ENCODE data around the gene AGXT2. TPM values are rescaled to one million over a fixed set of nuclear protein-coding genes. Genes with fewer than 3 reads are reported as not detected.
"Not testable (repeated sequence)": the region's sequence is repeated elsewhere in the genome, so short reads cannot be mapped to it uniquely, and the experiment has no call there.

The AGXT2 gene
- polyA plus RNA-seq, 1 experiment, result not detected

DNA sequence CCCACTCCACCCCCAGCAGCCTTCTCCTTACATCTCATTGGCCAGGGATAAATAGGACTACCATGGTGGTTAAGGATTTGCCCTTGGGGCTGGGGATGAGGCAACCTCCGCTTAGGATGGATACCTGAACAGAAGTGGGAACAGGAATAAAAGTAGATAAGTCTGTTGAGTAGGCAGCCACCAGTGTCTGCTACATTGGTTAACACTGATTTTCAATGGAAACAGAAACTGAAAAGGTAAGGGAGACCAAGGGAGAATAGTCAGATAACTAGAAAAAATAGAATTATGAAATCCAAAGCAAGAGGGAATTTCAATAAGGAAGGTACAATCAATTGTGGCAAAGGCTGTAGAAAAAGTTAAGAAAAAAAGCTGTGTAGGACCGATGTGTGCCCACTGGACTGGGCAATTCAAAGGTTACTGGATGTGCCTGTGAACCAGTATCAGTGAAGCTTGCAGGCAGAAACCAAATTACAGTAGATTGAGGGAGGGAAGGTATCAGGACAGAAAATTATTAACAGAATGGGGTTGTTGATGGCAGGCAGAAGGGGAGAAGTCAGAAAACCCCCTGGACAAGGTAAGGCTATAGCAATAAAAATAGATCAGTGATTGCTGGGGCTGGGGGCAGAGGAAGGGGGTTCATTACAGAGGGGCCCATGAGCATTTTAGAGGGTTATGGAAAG lies 69.7 kb downstream of the AGXT2 start:
- TF ChIP-seq CTCF (IDR thresholded peaks at IDR 0.05; ENCODE audit: insufficient read depth, low read depth, low read length), result no peak
- POLR2A ChIA-PET, result no interaction called here
- Histone ChIP-seq H3K4me3 (ENCODE audit: low read depth, low read length) (no peak overlapping the region), H3K27me3 (ENCODE audit: control insufficient read depth, insufficient read depth, low read length) (peaks cover 3% of the 10 kb centered on the region), H3K36me3 (ENCODE audit: control insufficient read depth, insufficient read depth, low read length) (no peaks in the 10 kb centered on the region)
- CTCF ChIA-PET, result interaction anchor here (0.8 kb wide), 1 partner anchor 25 kb away, joined by 3 read pairs; no protein-coding TSS in a partner anchor
- no peak for DNase-seq (ENCODE audit: low read depth)

DNA sequence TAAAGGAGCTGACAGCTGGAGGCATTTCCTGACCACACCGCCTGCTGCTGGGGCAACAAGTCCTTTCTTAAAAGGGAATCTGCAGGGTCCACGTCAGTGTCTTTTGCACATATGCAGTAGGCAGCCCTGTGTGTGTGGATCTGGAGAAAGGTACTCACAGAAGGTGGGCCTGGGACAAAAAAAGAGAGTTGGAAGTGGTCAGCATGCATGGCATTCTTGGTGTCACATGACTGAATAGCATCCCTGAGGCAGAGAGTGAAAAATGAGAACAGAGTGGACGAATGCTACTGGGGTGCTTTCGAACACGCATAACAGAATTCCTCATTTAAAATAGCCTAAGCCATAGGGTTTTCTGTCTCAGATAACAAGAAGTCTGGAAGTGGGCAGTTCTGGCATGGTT lies 71.4 kb downstream of the AGXT2 start:
- ChIA-PET CTCF (interaction anchor here (1.0 kb wide), 2 partner anchors 19 to 27 kb away, joined by 3 read pairs; no protein-coding TSS in a partner anchor), POLR2A (no interaction called here)
- no peak for TF ChIP-seq CTCF (IDR thresholded peaks at IDR 0.05; ENCODE audit: insufficient read depth, low read depth, low read length)
- no peak overlapping the region for H3K4me3 ChIP-seq (ENCODE audit: low read depth, low read length)
- H3K27me3 ChIP-seq (ENCODE audit: control insufficient read depth, insufficient read depth, low read length), result peaks cover 3% of the 10 kb centered on the region
- H3K36me3 ChIP-seq (ENCODE audit: control insufficient read depth, insufficient read depth, low read length), result no peaks in the 10 kb centered on the region
- DNase-seq (ENCODE audit: low read depth), result no peak

GRCh38 chr5:34971655-34972054 lies 76.1 kb downstream of the AGXT2 start:
- CTCF ChIA-PET, result interaction anchor here (0.7 to 1.5 kb wide), 2 partner anchors 13 to 38 kb away, joined by 3 to 6 read pairs; no protein-coding TSS in a partner anchor
- H3K36me3 ChIP-seq (ENCODE audit: control insufficient read depth, insufficient read depth, low read length); POLR2A ChIA-PET; DNase-seq (ENCODE audit: low read depth); H3K4me3 ChIP-seq (ENCODE audit: low read depth, low read length); H3K27me3 ChIP-seq (ENCODE audit: control insufficient read depth, insufficient read depth, low read length): not testable (repeated sequence)

GRCh38 chr5:34970552-34970951 lies 77.2 kb downstream of the AGXT2 start:
- no peak for TF ChIP-seq CTCF (IDR thresholded peaks at IDR 0.05; ENCODE audit: insufficient read depth, low read depth, low read length)
- Histone ChIP-seq H3K36me3 (ENCODE audit: control insufficient read depth, insufficient read depth, low read length) (no peaks in the 10 kb centered on the region), H3K27me3 (ENCODE audit: control insufficient read depth, insufficient read depth, low read length) (no peaks in the 10 kb centered on the region), H3K4me3 (ENCODE audit: low read depth, low read length) (no peak overlapping the region)
- CTCF ChIA-PET, result interaction anchor here (1.5 kb wide), 1 partner anchor 12 kb away, joined by 6 read pairs; no protein-coding TSS in a partner anchor
- DNase-seq (ENCODE audit: low read depth), result no peak
- POLR2A ChIA-PET, result no interaction called here

- DNase-seq (ENCODE audit: low read depth), result no peak
- Histone ChIP-seq H3K36me3 (ENCODE audit: control insufficient read depth, insufficient read depth, low read length) (no peaks in the 10 kb centered on the region), H3K4me3 (ENCODE audit: low read depth, low read length) (no peak overlapping the region), H3K27me3 (ENCODE audit: control insufficient read depth, insufficient read depth, low read length) (no peaks in the 10 kb centered on the region)
- POLR2A ChIA-PET, result no interaction called here
- CTCF ChIA-PET, result interaction anchor here (0.6 to 1.3 kb wide), 3 partner anchors 11 to 496 kb away, joined by 3 to 6 read pairs (median 4); no protein-coding TSS in a partner anchor
- no peak for TF ChIP-seq CTCF (IDR thresholded peaks at IDR 0.05; ENCODE audit: insufficient read depth, low read depth, low read length)
Observed at GRCh38 chr5:34968258-34968657, 79.5 kb downstream of the AGXT2 start.
